Heart left ventricle (tissue), 11 donors: ENCODE results near the gene ADRA1B. TPM values are rescaled to one million over a fixed set of nuclear protein-coding genes. Genes with fewer than 3 reads are reported as not detected.

ENCODE experiments used
- polyA plus RNA-seq, 2 donors: library from polyadenylated mRNA; stranded (reverse); fragments of 200-250 nt; gene quantifications; one replicate each; pipeline ENCODE4 v1.2.3, GENCODE V29; 2013
- total RNA-seq, 9 donors: library from RNA; depleted of rRNA in 2 of 9; stranded (reverse); fragments of >200 nt in 2 of 9; fragmentation: NEBNext Ultra II Directional in 3 of 9; extraction: Animal tissue kit (Norgen Biotek cat#: 25700) in 3 of 9; gene quantifications; one replicate each; pipeline versions ENCODE4 v1.1.0 to v1.2.4, GENCODE V29; 2016 to 2023
- donor health status: ischemic (EF 13 %, LVEDD 7.1; RV severe dilation, severe dysfunction).
- donor health status: healthy with polysubstance abuse.
- donor health status: DM: no; HTN: yes; CAD: no.
- donor health status: DM: no; HTN: no; CAD: no.
- donor health status: ischemic (EF 25% LVEDD 5.7; RV mildly dilated, moderate dysfunction).
- donor health status: healthy.
- donor health status: DM: yes; HTN: yes; CAD: no.
- donor health status: PGD.
- donor health status: nonischemic (EF 23%, LVEDD 6.1; RV moderate dilation, normal function).

Gene ADRA1B
- total and polyA plus RNA-seq, 11 donors = 0.65 to 5.4 (median 2.3) TPM

Other genes with a start within 250 kb of the ADRA1B start
- gene TTC1, start 92.7 kb downstream of the ADRA1B start, total RNA-seq = 100 to 1,000 TPM in 1 of 9 donors, 10 to 100 TPM in 8; 58.9 to 115 (median 79.8) TPM
- gene TTC1, start 92.7 kb downstream of the ADRA1B start, polyA plus RNA-seq = 100 to 1,000 TPM in 1 of 2 donors, 10 to 100 TPM in 1; 87.8 to 109 TPM
- gene PWWP2A, start 203.0 kb downstream of the ADRA1B start, total RNA-seq = 10 to 100 TPM in 6 of 9 donors, 1 to 10 TPM in 3; 9.3 to 13.7 (median 11.2) TPM
- gene PWWP2A, start 203.0 kb downstream of the ADRA1B start, polyA plus RNA-seq = 1 to 10 TPM; 3.5 to 7.0 TPM